Stimulated activated CD4-positive, alpha-beta T cell treated with anti-CD3 and anti-CD28 coated beads, Interleukin-2, amount 100 ng/mL, for 48 hours (primary cell): ENCODE measurements around the gene CWC27.

Experiments
- DNase-seq, 2 donors: peaks; one replicate each; pipeline ENCODE4 v3.0.0-alpha.2; 2020

Gene CWC27, protein sequence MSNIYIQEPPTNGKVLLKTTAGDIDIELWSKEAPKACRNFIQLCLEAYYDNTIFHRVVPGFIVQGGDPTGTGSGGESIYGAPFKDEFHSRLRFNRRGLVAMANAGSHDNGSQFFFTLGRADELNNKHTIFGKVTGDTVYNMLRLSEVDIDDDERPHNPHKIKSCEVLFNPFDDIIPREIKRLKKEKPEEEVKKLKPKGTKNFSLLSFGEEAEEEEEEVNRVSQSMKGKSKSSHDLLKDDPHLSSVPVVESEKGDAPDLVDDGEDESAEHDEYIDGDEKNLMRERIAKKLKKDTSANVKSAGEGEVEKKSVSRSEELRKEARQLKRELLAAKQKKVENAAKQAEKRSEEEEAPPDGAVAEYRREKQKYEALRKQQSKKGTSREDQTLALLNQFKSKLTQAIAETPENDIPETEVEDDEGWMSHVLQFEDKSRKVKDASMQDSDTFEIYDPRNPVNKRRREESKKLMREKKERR

DNA sequence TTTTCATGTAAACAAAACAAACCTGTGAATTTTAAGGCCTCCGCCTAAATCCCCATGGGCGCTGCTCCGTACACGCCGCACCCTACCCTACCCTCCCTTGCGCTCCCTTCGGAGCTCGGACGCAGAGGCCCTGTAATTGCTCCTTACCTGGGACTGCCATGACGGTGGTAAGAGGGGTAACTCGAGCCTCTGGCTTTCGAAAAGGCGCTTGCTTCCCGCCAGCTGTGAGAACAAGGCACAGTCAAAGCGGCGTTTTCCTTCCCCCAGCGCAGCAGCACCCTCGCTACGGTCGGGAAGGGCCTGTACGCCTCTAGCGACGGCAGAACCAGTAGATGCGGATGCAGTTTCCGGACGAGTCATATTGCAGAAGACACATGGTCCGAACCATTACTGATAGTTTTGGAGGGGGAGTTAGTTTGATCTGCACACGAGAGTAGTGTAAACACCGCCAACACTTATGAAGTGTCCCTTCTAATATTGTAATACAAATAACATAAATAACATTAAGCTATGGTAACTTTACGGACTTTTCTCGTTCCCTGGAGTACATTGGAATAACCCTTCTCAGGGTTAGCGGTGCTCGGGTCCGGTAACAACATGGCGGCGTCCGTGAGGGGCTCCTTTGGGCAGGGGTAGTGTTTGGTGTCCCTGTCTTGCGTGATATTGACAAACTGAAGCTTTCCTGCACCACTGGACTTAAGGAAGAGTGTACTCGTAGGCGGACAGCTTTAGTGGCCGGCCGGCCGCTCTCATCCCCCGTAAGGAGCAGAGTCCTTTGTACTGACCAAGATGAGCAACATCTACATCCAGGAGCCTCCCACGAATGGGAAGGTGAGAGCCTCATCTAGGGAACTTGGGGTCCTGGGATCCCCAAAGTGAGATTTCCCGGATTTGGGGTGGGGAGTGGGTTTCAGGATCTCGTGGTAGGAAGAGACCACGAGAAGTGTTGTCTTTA is at the start of gene CWC27, which contains the start of gene SREK1IP1:
CWC27 (plus strand) TSS at position 573 of the 955 bp plus-strand sequence; CDS start at position 790, 217 bp downstream.
SREK1IP1 (minus strand) TSS at position 334 of the 955 bp plus-strand sequence; CDS start at position 160, 174 bp downstream.
- peak; percentile 71 to 72 for DNase-seq

DNA sequence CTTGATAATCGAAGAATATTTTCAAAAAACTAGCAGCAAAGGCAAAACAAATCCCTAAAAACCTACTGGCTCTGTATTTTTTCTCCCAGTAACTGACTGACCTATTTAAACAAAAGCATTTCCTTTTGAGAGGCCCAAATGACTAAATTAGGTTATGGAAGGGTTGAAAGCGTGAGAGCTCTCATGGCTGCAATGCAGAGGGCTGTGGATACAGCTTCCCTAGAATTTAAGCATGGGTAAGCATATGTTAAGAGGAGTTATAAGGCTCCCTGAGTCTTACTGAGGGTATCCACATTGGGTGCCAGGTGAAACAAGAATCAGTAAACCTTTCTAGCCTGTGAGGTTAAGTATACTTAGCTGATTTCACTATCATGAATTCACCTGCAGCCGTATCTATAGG is 46.1 kb upstream of the CWC27 start:
- no peak for DNase-seq

GRCh38 chr5:64727150-64727549 is 41.6 kb upstream of the CWC27 start:
- DNase-seq = no peak

DNA sequence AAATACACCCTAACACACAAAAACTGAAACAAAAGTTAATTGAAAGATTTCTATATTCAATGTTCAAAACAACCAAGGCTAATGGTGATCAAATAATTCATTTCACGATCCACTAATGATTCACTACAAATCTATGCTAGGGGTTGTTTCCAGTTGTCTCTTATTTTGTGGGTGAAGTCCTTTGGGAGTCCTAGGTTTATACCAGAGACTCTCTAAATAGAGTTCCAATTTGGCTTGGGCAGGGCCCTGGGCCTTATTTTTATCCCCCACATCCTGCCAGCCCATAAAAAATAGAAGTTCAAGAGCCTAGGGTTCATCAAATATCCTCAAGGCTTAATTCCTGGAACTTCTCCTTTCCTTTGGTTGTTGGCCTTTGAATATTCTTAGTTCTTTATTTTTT is 26.3 kb upstream of the CWC27 start:
- DNase-seq = no peak

GRCh38 chr5:64742821-64743220 is 25.9 kb upstream of the CWC27 start:
- DNase-seq = no peak

DNA sequence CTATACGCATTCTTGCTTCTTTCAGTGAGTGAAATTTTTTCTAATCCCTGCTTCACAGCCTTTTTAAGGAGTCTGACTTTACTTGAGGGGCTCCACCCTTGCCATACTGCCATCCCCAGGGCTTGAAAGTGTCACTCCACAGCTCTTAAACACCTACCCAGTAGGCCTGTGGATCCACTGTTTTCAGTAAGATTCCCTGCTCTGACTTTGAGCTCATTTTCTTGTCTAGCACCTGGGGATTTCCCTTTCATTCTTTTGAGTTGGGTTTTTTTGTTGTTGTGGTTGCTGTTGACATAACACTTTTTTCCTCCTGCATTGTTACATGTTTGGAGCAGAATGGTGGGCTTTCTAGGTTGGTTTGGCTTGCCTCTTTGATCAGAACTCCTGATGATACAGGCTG is 23.8 kb upstream of the CWC27 start:
- no peak for DNase-seq

- DNase-seq = no peak
Measured at GRCh38 chr5:64746446-64746845, 22.3 kb upstream of the CWC27 start.

GRCh38 chr5:64749385-64749784 is 19.3 kb upstream of the CWC27 start:
- DNase-seq = no peak

DNA sequence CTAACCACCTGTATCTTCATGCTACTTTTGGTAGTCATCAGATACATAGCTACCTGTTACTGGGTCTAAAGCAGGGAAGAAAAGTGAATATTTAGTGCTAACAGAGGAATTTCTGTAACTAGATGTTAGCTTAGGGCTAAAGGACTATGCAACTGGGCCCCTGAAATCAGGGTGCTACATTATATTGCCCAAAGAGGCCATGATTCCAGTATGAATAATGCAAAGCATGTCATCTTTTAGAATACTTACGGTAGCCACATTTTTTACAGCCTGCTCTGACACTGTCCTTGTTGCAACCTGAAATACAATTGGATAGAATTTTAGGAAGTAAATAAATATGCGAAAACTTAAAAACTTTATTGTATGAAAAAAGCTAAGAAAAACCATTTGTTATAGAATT is 14.7 kb upstream of the CWC27 start:
- no peak for DNase-seq

DNA sequence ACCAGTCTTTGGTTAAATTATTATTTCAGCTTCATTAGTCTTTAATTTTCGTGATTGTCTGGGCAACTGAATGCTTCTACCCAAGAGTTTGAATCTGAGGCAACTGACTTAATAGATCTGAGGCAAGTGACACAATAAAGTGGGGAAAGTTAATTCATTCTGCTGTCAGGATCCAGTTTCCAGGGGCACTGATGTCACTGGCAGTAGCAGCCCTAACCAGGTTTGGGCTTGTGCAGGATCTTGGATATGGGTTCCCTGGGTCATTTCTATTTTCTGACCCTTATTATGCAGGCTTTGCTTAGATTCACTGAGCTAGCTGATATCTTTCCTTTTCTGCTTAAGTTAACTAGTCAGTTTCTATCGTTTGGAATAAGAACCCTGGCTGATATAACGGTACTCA is 9.8 kb upstream of the CWC27 start:
- no peak for DNase-seq

GRCh38 chr5:64759960-64760660 is 8.6 kb upstream of the CWC27 start:
- DNase-seq = no peak

- DNase-seq = no peak
Measured at GRCh38 chr5:64763948-64764503, 4.7 kb upstream of the CWC27 start.

GRCh38 chr5:64765804-64766504 is 2.8 kb upstream of the CWC27 start:
- no peak for DNase-seq

GRCh38 chr5:64766941-64767340 is 1.8 kb upstream of the CWC27 start:
- no peak for DNase-seq

DNA sequence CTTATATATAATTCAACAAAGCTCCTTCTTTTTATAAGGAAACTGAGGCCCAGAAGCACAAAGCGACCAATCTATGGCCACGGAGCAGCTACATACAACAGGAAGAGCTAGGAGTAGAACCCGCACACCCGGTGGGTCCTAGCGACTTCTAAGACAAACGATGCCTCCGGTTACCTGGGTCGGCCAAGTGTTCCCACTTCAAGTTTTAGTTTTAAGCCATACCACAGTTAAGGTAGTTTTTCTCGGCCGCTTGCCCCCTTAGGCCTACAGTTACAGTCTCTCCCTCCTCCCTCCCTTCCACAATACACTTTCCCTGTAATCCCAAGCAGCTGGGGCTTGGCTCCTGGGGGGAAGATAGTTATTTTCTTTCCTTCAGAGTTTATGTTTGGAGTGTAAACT is 772 bp upstream of the CWC27 start:
- DNase-seq = peak; percentile 6

GRCh38 chr5:64769855-64770254 is 1.1 kb downstream of the CWC27 start:
- DNase-seq = no peak

DNA sequence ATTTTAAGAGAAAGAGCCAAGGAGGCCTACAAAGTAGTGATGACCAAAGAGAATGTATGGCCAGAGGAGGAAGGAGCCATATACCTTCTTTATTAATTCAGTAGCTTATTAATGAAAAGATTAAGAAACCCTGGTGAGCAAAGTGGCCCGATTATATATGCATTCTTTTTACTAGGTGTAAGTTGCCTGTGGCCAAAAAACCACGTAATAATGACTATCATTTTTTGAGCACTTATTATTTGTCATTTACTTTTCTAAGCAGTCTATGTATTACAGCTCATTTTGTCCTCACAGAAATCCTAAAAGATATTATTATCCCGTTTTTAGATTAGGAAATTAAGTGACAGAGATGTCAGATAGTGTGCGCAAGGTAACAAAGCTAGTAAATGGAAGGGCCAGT is 3.0 kb downstream of the CWC27 start:
- DNase-seq = no peak

DNA sequence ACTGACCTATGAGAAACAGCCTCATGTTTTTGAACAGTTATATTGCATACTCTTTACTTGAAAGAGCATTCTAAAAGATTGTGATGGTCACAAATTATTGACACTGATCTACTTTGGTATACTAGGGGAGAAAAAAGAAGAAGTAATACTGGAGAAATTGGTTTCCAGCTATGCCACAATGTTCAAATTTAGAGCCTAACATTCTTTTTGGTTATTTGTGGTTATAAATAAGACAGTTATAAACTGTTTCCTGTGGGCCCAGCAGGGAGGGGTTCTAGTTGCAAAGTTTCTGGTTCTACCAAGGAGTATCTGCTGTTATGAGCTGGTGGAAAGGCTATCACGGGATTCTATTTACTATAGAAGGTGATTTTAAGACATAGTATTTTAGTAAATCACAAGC is 4.8 kb downstream of the CWC27 start:
- no peak for DNase-seq

- no peak for DNase-seq
Measured at GRCh38 chr5:64775291-64775690, 6.6 kb downstream of the CWC27 start.

DNA sequence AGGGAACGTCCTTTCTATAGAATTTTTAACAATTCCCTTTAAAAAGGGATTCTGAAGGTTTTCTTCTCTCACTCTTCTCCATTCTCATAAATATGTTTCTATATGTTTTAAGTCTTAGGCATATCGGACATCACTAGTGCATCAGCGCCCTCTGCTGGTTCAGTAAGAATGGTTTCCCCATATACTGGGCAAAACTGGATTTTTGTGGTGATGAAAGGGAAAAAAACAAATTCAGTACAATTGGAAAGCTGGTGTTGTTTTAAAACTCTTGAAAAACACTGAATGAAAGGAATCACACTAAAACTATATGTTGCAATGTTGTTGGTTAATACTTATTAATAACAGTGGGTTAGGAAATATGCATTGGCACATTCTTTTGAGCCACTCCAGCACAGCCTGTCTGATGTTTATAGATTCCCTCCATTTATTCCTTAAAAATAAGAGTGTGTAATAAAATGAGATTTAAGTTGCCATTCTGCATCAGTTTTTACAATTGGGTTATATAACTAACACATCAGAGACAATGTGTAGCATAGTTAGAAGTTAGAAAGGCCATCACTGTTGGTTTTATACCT is 15.8 kb downstream of the CWC27 start:
- peak; percentile 68 to 76 for DNase-seq

GRCh38 chr5:64786372-64786771 is 17.6 kb downstream of the CWC27 start:
- no peak for DNase-seq

DNA sequence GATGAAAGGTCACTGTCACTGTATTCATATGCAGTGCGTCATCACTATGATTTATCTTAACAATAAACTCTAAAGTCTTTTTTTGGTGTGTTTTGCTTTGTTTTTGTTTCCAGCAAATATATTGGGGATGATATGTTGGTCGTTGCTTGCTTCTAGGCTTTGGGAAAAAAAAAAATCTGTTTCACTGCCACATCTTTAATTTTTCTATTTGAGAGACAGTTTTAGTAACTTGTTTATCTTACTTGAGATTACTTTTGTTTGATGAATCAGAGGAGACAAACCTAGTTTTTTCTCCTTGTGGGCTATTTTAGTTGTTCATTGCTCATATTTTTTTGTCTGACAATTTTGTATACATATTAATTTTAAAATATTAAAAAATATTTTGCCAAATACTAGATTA is 19.4 kb downstream of the CWC27 start:
- no peak for DNase-seq
